Activated CD4-positive, alpha-beta T cell treated with anti-CD3 and anti-CD28 coated beads, Interleukin-2, amount 50 U/mL, for 1 hour (primary cell): ENCODE results near the gene MYL5.
"Not testable (repeated sequence)": the region's sequence is repeated elsewhere in the genome, so short reads cannot be mapped to it uniquely, and the experiment has no call there.

Experiments used
- DNase-seq: peaks from one replicate; pipeline ENCODE4 v3.0.0-alpha.2; 2020

MYL5 gene

DNA sequence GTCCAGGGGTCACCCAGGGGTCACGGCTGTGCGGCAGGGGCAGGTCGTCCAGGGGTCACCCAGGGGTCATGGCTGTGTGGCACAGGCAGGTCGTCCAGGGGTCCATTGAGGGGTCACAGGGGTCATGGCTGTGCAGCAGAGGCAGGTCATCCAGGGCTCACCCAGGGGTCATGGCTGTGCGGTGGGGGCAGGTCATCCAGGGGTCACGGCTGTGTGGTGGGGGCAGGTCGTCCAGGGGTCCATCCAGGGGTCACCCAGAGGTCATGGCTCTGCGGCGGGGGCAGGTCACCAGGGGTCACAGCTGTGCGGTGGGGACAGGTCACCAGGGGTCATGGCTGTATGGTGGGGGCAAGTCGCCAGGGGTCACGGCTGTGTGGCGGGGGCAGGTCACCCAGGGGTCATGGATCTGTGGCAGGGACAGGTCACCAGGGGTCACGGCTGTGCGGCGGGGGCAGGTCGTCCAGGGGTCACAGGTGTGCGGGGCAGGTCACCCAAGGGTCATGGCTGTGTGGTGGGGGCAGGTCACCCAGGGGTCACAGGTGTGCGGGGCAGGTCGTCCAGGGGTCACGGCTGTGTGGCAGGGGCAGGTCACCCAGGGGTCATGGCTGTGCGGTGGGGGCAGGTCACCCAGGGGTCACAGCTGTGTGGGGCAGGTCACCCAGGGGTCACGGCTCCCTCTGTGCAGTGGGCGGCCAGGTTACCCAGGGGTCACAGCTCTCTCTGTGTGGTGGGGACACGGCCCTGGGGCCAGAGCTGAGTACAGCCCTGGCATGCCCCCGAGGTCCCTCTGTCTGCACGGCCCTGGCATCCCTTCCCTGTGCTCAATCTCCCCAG lies 16.3 kb upstream of the MYL5 start:
- DNase-seq = no peak

DNA sequence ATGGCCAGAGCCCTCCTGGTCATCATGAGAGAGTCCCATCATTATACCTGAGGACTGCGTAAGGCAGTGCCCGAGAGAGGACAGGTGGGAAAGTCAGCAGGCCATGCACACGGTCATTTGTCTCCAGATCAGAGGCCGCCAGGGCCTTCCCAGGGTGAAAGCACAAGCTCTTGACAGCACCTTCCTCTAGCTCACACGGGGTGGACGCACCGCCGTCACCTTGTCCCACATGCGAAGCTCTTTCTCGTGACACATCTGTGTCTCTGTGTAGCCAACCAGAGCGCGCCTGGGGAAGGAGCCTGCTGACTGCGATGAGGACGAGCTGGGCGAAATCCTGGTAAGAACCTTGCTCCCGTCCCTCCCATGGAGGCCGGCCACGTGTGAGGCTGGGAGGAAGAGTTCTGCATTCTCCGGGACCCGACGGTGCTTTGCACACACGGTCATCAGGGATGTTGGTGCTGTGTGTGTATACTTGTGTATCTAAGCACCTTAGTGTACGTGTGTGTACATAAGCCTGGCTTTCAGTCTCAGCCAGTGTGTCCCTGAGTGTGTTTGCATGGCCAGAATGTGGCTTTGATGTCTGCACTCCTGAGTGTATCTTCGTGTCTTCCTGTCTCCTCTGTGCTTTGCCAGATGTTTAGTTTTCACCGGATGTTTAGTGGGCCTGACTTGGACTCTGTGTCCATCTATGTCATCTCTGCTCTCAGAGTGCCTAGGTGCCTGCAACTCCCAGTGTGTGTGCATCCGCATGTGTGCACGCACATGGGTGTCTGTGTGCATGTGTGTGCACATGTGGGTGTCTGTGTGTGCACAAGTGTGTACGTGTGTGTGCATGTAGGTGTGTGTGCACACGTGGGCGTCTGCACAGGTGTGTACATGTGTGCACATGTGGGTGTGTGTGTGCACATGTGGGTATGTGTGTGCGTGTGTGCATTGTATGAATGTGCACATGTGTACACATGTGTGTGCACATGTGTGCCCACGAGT lies 15.4 kb upstream of the MYL5 start:
- no peak for DNase-seq

DNA sequence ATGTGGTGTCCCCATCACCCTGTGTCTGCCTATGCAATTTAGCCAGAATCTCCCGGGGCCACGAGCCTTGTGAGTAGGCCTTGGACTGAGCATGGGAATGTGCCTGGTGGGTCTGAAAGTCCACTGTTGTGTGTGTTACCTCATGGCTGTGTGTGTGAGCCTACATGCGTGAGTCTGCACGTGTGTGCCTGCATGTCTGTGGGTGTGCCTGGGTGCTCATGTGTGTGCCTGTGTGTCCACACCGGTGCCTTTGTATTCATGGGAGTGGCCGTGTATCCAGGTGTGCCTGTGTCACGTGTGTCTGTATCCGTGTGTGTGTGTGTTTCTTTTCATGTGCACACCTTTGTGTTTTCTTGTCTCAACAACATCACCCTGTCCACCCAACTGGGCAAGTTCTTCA lies 14.5 kb upstream of the MYL5 start:
- no peak for DNase-seq

DNA sequence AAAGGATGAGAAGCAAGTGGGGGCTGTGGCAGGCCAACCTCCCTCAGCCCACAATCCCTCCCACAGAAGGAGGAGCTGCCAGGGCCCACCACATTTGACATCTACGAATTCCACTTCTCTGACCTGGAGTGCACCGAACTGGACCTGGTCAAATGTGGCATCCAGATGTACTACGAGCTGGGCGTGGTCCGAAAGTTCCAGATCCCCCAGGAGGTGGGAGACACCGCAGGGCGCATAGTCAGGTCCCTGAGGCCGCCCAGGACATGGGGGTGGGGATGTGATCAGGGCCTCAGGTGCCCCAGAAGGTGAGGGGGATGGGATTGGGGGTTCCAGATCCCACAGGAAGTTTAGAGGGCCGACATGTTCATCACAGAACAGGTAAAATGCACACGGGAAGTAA lies 13.9 kb upstream of the MYL5 start:
- DNase-seq = no peak

DNA sequence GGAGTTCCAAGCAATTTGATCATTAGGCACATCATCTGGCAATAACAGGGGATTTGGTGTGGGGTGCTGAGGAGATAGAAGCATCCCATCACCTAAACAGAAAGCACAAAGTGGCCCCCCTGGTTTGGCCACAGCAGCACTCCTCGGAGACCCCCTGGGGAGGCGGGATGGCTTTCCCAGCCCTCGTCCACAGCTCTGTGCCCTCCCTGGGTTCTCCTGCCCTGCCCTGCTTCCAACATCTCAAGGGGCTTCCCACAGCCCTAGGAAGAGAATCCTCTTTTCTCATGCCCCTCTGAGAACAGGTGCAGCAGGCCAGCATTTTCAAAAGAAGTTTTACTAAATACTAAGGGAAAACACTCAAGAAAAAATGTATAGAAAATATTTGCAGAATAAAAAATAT lies 13.1 kb upstream of the MYL5 start:
- no peak for DNase-seq

DNA sequence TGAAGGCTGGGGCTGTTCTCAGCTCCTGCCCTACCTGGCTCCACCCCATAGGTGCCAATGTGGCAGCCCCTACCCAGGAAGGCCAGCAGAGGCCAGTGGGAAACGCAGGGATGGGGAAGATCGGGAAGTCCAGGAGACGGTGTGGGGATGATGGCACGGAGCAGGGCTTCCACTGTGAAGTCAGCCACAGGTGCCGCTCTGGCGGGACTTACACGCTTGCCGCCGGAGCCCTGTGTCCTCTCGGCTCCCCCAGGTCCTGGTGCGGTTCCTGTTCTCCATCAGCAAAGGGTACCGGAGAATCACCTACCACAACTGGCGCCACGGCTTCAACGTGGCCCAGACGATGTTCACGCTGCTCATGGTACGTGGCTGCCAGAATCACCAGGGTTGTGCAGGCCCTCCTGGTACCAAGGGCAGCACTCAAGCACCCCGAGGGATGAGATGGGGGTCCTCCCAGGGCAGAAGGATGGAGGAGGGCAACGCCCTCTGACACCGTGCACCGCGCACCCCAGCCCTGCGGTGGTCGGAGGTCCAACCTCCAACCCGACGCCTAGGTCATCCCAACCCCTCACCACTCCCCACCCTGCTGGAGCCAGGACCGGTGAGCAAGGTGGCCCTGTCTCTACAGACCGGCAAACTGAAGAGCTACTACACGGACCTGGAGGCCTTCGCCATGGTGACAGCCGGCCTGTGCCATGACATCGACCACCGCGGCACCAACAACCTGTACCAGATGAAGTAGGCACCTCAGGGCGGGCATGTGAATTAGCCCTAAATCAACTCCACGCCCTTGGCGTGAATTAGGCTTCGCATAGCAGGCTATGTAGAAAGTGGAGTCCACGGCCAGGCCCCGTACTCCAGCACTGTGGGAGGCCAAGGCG lies 12.2 kb upstream of the MYL5 start:
- no peak for DNase-seq

- DNase-seq = no peak
Measured at GRCh38 chr4:663046-663437, 11.3 kb upstream of the MYL5 start.

DNA sequence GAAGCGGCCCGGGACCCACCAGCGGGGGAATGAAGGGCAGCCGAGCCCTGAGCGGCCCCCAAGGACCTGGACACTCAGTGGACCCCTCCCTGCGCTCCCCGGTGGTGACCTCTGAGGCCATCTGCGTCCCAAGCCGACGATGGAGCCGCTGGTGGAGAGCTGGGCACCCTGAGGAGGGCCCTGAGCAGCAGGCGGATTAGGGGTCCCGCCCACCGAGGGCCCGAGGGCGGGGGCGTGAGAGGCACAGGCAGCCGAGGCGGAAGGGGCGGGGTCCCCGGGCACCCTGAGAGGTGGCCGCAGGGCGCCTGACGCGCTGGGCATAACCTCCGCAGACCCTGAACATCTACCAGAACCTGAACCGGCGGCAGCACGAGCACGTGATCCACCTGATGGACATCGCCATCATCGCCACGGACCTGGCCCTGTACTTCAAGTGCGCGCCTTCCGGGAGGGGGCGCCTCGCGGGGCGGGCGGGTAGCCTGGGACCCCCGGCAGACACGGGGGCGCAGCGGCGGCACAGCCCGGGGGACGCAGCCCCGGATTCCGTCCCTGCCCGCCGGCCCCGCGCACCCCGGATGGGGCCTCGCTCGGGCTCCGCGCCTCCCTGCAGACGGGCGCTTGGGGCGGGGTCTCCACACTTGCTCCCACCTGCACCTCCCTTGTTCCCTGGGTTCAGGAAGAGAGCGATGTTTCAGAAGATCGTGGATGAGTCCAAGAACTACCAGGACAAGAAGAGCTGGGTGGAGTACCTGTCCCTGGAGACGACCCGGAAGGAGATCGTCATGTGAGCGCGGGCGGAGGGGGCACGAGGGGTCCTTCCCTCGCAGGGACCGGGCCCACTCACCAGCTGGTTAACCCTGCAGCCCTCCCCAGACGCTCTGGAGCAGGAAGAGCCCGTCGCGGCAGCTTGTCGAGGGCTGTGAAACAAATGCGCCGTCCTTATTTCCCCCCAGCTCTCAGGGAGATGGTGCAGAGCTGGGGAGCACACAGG lies 10.6 kb upstream of the MYL5 start:
- peak; percentile 72 for DNase-seq

GRCh38 chr4:664713-665231 lies 9.6 kb upstream of the MYL5 start:
- DNase-seq = no peak

GRCh38 chr4:665381-665750 lies 9.0 kb upstream of the MYL5 start:
- DNase-seq = no peak

GRCh38 chr4:665751-666435 lies 8.4 kb upstream of the MYL5 start:
- no peak for DNase-seq

GRCh38 chr4:666436-666810 lies 7.9 kb upstream of the MYL5 start:
- no peak for DNase-seq

- DNase-seq = no peak
Measured at GRCh38 chr4:666822-667544, 7.4 kb upstream of the MYL5 start.

DNA sequence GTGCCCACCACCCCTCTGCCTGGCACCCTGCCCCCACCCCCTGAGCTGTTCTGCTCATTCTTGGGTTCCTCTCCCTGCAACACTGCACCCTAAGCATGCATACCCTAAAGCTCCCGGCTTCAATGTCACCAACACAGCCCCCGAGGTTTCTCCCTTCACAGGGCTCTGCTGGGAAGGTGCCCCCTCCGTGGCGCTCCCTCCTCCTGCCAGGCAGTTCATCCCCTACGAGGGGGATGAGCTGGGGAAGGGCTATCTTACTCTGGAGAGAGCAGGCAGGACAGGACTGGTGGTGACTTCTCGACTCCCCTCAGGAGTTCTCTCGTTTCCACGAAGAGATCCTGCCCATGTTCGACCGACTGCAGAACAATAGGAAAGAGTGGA lies 6.8 kb upstream of the MYL5 start:
- no peak for DNase-seq

GRCh38 chr4:668219-668618 lies 6.1 kb upstream of the MYL5 start:
- not testable (repeated sequence) for DNase-seq

GRCh38 chr4:669806-670559 lies 4.4 kb upstream of the MYL5 start:
- DNase-seq = not testable (repeated sequence)

DNA sequence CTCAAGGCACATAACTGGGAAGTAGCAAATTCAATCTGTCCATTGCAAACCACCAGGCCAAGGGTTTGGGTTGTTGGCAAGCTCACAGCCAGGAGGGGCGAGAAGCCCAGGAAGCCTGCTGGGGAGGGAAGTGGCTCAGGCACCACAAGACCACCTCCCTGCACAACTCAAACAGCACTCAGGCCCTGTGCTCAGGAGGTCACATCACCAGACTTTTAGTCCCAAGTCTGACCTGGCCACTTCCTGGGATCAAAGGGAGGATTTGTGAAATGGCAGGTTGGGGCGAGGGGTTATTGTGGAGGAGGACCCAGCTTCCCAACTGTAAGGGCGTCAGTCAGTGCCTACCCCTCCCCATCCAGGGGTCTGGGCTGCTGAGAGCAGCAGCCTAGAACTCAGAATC lies 2.6 kb upstream of the MYL5 start:
- DNase-seq = no peak

DNA sequence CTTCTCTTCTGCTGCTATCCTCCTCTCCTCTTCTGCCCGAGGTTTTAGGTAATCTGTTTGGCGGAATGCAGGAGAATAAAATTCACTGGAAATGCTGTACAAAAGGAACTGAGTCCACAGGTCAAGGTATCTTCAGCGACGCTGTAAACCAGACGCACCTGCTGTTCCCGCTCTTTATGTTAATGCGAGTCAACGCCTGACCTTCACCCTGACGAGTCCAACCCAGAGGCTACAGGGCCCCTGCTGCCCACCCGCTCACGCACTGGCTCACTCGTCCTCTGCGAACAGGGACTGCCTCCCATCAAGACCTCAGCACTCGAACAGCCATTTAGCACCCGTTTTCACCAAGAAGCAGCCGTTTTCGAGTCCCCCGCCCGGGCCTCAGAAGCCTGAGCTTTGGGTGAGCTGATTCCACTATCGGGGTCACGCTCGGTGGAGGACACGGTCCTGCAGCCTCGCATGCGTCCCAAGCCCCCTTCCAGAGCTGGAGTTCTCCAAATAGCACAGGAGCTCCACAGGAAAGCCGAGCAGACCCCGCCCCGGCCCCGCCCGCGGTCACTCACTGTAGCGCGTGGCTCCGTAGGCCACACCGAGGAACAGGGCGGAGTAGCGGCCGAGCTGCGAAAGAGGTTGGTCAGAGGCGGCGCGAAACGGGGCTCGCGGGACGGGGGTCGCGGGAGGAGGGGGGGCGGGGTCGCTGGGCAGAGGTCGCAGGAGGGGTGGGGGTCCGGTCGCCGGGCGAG lies 822 bp upstream of the MYL5 start:
- no peak for DNase-seq
